ENCODE results near the gene APEX1. TPM values are rescaled to one million over a fixed set of nuclear protein-coding genes. Genes with fewer than 3 reads are reported as not detected.

Gene APEX1
- total RNA-seq, 6 donors from 2014 or later, result 81.5 to 134 (median 119) TPM

DNA sequence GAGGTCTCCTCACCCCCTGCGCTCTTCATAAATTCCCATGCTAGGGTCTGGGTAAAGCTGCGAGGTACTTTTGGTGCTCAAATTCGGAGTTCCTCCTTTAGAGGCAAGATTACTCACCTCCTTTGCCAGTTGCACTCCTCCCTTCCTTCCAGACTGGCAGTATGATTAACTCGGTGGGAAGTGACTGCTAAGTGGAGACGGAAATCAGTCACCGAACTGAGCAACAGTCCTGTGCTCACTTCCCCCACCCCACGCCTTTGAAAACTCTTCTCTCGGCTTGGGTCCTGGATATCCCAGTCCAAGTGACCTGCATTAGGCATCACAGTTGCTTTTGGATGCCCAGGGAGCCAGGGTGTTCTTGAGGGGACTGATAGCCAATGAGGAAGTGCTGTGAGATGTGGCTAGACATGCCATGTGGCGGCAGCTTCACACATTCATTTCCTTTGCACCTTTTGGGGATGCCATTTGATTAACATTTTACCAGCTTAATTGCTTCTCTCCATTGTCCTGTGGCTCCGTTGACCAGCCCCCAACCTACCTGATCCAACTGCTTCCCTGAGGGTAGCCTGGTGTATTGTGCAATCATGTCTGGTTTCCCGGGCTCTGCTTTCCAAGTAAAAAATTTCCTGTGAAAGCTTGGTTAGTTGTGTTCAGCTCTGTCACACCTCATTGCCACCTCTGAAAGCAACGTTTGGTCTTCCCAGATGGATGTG lies 15.0 kb downstream of the APEX1 start:
- no peaks in the 10 kb centered on the region for H3K27me3 ChIP-seq
- TF ChIP-seq POLR2AphosphoS5 (IDR thresholded peaks at IDR 0.05) (peak; percentile 26 to 55), EP300 (IDR thresholded peaks at IDR 0.05) (peak in 1 of 4 donors; percentile 12)
- TF ChIP-seq, protein P1, sequence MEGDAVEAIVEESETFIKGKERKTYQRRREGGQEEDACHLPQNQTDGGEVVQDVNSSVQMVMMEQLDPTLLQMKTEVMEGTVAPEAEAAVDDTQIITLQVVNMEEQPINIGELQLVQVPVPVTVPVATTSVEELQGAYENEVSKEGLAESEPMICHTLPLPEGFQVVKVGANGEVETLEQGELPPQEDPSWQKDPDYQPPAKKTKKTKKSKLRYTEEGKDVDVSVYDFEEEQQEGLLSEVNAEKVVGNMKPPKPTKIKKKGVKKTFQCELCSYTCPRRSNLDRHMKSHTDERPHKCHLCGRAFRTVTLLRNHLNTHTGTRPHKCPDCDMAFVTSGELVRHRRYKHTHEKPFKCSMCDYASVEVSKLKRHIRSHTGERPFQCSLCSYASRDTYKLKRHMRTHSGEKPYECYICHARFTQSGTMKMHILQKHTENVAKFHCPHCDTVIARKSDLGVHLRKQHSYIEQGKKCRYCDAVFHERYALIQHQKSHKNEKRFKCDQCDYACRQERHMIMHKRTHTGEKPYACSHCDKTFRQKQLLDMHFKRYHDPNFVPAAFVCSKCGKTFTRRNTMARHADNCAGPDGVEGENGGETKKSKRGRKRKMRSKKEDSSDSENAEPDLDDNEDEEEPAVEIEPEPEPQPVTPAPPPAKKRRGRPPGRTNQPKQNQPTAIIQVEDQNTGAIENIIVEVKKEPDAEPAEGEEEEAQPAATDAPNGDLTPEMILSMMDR (IDR thresholded peaks at IDR 0.05), result no peak
- H3K4me3 ChIP-seq, result peak overlapping the region; percentile 63 to 92 (median 88)
- DNase-seq (peak in 1 of 2 donors; percentile 73), ATAC-seq (ENCODE audit: low FRiP score in 2 of 2) (peak; percentile 80 to 88)
- peak overlapping the region; percentile 88 to 97 (median 94) for H3K27ac ChIP-seq
- peaks cover 0 to 30% (median 22%) of the 10 kb centered on the region in 4 donors for H3K36me3 ChIP-seq
- H3K9me3 ChIP-seq, result no peaks in the 10 kb centered on the region
- WGBS, 2 donors, result 0 to 1% methylated on average over 12 of the region's 12 CpGs
- peaks cover 14 to 33% (median 22%) of the 10 kb centered on the region in 4 donors for H3K4me1 ChIP-seq

GRCh38 chr14:20470603-20470901 lies 15.5 kb downstream of the APEX1 start:
- no peak for DNase-seq
- no peak for ATAC-seq (ENCODE audit: low FRiP score in 2 of 2)
- H3K27ac ChIP-seq, result peak overlapping the region; percentile 88 to 97 (median 94)
- peaks cover 0 to 35% (median 27%) of the 10 kb centered on the region in 4 donors for H3K36me3 ChIP-seq
- 0 to 2% methylated on average over 2 of the region's 2 CpGs for WGBS, 2 donors
- TF ChIP-seq POLR2AphosphoS5 (IDR thresholded peaks at IDR 0.05), result no peak
- TF ChIP-seq EP300 (IDR thresholded peaks at IDR 0.05), result no peak
- TF ChIP-seq POLR2A (IDR thresholded peaks at IDR 0.05), result no peak
- TF ChIP-seq, protein P1 (IDR thresholded peaks at IDR 0.05), result no peak
- peak overlapping the region; percentile 63 to 92 (median 88) for H3K4me3 ChIP-seq
- no peaks in the 10 kb centered on the region for H3K27me3 ChIP-seq
- H3K4me1 ChIP-seq, result peaks cover 14 to 33% (median 22%) of the 10 kb centered on the region in 4 donors
- H3K9me3 ChIP-seq, result no peaks in the 10 kb centered on the region

GRCh38 chr14:20472536-20473169 lies 17.6 kb downstream of the APEX1 start:
- Histone ChIP-seq H3K27me3 (no peaks in the 10 kb centered on the region), H3K9me3 (no peaks in the 10 kb centered on the region), H3K4me1 (peaks cover 28 to 48% (median 37%) of the 10 kb centered on the region in 4 donors), H3K4me3 (no peak overlapping the region), H3K27ac (no peak overlapping the region), H3K36me3 (peaks cover 0 to 54% (median 37%) of the 10 kb centered on the region in 4 donors)
- WGBS, 2 donors, result 84 to 87% methylated on average over 2 of the region's 2 CpGs
- no peak for ATAC-seq (ENCODE audit: low FRiP score in 2 of 2)
- DNase-seq, result no peak
- TF ChIP-seq, protein P1 (IDR thresholded peaks at IDR 0.05), result no peak
- TF ChIP-seq EP300 (IDR thresholded peaks at IDR 0.05), result no peak
- no peak for TF ChIP-seq POLR2A (IDR thresholded peaks at IDR 0.05)
- TF ChIP-seq POLR2AphosphoS5 (IDR thresholded peaks at IDR 0.05), result no peak

- H3K4me3 ChIP-seq, result no peak overlapping the region
- peaks cover 0 to 61% (median 37%) of the 10 kb centered on the region in 4 donors for H3K36me3 ChIP-seq
- ATAC-seq (ENCODE audit: low FRiP score in 2 of 2), result no peak
- peak overlapping the region; percentile 54 to 80 (median 74) for H3K27ac ChIP-seq
- 71 to 72% methylated on average over 5 of the region's 5 CpGs for WGBS, 2 donors
- TF ChIP-seq POLR2A (IDR thresholded peaks at IDR 0.05) (no peak), EP300 (IDR thresholded peaks at IDR 0.05) (no peak), POLR2AphosphoS5 (IDR thresholded peaks at IDR 0.05) (no peak)
- TF ChIP-seq, protein P1 (IDR thresholded peaks at IDR 0.05), result no peak
- no peaks in the 10 kb centered on the region for H3K9me3 ChIP-seq
- H3K27me3 ChIP-seq, result no peaks in the 10 kb centered on the region
- H3K4me1 ChIP-seq, result peaks cover 21 to 27% (median 24%) of the 10 kb centered on the region in 4 donors
- no peak for DNase-seq
These were observed 21.8 kb downstream of the APEX1 start for GRCh38 chr14:20476776-20477175.

Data from upper lobe of left lung (tissue), 6 donors.